Measurements from ENCODE around the gene ACOXL.

DNA sequence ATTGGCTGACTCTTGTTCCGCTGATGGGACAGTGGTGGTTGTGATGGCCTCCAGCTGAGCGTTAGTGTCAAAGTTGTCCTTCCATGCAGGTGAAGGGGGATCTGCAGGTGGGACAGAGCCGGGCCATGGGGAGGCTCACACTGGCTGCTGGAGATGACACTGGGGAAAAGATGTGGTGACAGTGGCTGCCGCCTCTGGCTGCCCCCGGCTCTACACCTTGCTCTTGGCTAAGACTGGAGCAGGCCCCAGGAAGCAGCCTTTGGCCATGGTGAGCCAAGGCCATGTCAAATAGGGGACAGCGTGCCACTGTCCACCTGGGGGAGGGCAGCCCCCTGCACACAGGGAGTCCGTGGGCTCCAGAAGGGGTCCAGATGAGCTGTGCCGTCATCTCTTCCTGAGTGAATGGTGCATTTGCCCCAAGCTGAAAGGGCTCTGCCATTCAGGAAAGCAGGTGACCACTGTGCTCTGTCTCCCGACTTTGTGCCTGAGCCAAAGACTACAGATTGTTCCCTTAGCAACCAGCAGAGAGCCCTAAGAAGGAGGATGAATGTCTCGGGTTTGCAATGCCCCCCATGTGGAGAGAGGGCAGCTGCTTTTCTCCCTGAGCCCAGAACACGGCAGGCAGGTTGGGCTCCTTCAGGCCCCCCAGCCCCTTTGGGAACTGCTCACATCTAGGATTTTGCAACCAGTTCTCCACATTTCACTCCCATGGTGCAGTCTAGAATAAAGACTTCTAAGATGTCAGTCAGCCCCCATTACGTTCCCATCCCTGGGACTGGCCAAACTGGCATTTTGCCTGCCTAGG is 309.2 kb downstream of the ACOXL start:
- TF ChIP-seq POLR2AphosphoS5 (IDR thresholded peaks at IDR 0.05), result no peak
- TF ChIP-seq, protein P1, sequence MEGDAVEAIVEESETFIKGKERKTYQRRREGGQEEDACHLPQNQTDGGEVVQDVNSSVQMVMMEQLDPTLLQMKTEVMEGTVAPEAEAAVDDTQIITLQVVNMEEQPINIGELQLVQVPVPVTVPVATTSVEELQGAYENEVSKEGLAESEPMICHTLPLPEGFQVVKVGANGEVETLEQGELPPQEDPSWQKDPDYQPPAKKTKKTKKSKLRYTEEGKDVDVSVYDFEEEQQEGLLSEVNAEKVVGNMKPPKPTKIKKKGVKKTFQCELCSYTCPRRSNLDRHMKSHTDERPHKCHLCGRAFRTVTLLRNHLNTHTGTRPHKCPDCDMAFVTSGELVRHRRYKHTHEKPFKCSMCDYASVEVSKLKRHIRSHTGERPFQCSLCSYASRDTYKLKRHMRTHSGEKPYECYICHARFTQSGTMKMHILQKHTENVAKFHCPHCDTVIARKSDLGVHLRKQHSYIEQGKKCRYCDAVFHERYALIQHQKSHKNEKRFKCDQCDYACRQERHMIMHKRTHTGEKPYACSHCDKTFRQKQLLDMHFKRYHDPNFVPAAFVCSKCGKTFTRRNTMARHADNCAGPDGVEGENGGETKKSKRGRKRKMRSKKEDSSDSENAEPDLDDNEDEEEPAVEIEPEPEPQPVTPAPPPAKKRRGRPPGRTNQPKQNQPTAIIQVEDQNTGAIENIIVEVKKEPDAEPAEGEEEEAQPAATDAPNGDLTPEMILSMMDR (IDR thresholded peaks at IDR 0.05), result no peak
